GM19467 (cell line): ENCODE data around the gene UNC5CL.
"Not testable (repeated sequence)": the region's sequence is repeated elsewhere in the genome, so short reads cannot be mapped to it uniquely, and the experiment has no call there.

Experiments
- ATAC-seq: cut with Tn5 transposase; IDR thresholded peaks from one replicate; pipeline ENCODE4 v1.9.1; 2021; ENCODE audit warnings: mild to moderate bottlenecking, moderate library complexity; ENCODE audit not compliant: unreplicated experiment

UNC5CL gene

GRCh38 chr6:41040940-41041536 is 2.0 kb upstream of the UNC5CL start:
- no peak for ATAC-seq

GRCh38 chr6:41040101-41040939 is 1.3 kb upstream of the UNC5CL start:
- no peak for ATAC-seq

DNA sequence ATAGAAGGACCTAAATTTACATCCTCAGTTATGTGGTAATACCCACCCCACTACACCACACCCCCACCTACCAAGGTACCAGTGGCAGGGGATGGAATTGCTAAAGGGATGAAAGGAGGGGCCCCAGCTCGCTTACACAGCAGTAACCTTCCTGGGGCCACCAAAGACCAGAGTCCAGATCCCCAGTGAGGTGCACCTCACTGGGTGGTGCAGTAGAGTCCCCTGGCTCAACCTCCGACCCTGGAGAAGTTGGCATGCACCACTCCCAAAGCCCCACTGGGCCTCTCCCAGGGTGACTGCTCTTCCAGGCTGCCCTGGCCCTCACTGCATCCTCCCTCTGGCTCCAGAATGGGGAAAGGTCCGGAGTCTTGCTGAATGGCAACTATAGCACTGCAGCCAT is 816 bp downstream of the UNC5CL start:
- ATAC-seq = no peak

DNA sequence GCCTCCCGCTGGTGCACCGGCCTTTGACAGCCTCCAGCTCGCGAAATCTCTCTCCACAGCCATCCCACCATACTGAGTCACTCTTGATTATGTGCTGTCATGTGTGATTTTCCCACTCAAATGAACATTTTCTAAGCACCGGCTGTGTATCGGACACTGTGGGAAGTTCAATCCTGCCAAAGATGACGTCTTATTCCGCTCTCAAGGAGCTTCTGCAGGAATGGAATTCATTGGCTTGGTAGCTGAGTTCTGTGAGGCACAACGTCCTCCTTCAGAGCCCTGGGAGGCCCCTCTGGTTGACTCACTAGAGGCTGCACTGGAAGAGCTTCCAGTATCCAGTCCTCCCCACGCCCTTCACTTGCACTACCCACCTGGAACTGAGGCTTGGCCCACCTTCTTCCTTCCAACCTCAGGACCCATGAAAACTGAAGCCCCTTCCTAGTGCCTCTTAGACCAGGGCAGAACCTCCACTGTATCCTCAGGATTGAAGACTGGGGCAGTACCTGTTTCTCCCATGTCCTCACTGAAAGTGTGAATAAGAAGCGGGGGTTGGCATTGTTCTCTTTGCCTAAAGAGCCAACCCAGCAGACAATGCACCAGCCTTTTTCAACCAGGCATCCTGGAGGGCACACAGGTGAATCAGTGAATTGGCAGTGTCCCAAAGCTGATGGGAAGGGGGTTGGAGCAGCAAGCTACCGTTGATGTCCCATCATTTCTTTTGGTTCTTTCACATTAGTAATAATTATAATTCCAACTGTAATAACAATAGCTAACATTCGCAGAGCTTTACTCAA is 1.7 kb downstream of the UNC5CL start:
- no peak for ATAC-seq

DNA sequence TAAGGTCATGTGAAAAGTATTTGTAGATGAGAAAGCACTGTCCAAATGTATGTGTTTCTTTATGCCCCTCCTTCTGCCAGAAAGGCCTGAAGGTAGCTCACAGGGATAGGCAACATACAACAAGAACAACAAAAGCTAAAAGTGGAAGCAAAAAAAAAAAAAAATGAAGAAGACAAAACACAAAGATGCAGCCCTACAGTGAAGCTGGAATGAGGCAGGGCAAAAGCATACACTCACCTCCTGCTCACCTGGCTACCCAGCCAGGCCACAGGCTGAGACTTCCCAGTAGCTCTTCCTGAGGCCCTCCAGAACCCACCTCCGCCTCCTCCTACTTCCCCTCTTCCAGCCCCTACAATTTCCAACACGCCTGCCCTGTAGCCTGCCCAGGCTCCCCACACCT is 2.4 kb downstream of the UNC5CL start:
- ATAC-seq = no peak

- ATAC-seq = no peak
Observed at GRCh38 chr6:41036186-41036585, 2.8 kb downstream of the UNC5CL start.

GRCh38 chr6:41033776-41034175 is 5.2 kb downstream of the UNC5CL start:
- no peak for ATAC-seq

DNA sequence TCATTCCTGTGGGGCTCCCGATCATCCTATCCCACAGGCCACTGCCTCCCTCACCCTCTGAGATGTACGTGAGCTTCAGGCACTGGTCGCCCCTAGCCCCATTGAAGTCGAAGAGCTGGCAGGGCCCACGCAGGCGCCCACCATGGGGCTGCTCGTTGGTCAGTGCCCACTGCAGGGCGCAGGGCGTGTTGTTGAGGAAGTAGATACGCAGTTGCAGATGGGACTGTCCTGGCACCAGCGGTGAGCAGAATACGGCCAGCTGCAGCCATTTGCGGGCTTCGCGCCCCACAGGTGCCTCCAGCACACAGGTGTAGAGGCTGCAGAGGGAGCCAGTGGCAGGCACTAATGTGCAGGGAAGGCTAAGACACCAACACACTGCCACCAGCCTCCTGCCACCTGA is 6.2 kb downstream of the UNC5CL start:
- ATAC-seq = no peak

DNA sequence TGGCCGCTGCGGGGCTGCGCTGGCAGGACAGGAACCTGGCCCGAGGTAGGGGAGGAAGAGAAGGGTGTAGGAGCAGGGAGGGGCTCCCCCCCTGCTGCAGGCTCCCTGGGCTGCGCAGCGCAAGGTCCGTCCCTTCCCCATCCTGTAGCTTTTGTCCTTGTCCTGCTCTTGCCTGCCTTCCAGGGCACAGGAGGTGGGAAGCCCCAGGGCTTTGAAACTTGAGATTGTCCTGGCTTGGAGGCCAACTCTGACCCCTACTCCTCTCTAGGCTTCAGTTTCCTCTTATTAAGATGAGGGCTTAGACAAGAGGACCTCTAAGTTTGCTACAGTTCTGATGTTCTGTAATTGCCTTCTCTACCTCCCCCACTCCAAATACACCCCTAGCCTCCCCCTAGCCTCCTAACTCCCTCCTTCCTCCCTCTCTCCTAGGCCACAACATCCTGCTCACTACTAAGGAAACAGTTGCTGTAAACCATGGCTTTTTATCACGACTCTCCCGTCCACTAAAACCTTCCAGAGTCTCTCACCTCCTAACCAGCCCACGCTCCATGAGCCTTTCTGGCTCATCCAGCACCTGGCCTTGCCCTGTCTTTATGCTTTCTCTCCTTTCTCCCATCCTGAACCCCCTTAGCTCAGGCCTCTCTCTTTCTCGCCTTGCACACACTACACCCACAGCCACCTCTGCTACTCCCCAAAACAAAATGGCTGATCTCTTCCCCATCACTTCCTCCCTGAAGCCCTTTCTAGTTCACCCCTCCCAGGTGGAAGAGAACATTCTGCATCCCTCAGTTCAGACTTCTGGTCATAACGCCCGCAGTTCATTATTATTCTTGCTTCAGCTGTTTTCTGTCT is 10.2 kb downstream of the UNC5CL start:
- ATAC-seq = peak; percentile 16

- peak; percentile 81 for ATAC-seq
Observed at GRCh38 chr6:41027799-41028560, 11.0 kb downstream of the UNC5CL start.

DNA sequence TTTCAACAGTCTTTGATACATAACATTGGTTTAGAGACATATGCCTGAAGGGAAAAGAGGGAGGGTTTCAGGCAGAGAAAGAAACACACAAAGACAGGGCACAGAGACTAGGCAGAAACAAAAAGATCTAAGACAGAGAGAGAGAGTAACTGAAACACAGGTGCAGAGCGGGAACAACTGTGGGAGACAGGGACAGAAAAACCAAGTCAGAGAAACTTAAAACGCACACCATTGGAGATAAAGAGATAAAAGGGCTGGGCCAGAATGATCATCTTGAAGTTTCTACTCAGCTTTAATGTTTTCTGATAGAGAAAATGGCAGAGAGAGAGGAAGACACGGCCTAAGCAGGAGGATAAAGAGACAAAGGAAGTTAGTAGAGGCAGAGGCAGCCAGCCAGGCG is 11.8 kb downstream of the UNC5CL start:
- ATAC-seq = no peak

DNA sequence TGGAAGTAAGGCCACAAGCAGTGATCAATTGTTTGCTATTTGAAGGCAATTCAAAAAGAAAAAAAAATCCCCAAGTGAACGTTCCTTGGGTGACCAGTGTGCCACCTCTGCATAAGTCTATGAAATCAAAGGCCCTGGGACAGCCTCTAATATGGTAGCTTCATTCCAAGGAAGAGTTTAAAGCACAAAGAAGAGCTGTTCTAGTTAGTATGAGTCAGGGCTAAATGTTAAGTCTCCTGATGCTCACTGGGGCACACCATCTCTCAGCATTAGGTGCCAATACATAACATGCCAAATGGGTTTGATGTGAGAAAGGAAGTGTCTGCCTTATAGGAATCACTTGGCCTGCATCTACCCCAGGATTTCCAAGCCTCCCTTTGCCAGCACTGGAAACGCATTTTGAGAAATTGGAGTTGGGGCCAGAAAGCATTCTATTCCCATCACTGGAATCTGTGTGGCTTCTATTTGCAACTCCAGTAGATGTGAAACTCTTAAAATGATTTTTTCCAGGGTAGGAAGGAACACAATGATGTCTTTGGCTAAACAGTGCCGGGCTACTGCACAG is 13.0 kb downstream of the UNC5CL start:
- no peak for ATAC-seq

GRCh38 chr6:41023114-41023513 is 15.9 kb downstream of the UNC5CL start:
- no peak for ATAC-seq

DNA sequence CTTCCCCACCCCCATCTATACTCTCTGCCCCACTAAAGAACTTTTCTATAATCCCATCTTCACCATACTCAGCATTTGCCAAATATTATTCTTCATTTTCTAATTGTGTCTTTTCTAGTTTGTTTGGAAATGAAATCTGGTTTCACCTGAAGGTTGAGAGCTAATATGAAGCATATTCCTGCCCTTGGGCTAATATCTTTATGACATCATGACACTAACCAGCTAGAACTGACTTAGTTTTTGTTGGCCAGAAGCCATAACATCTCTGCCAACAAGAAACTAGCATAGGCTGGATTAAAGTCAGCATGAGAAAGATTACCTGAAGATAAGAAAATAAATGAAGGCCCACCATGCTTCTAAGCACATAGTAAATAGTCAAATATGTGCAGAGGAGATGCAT is 16.7 kb downstream of the UNC5CL start:
- no peak for ATAC-seq

DNA sequence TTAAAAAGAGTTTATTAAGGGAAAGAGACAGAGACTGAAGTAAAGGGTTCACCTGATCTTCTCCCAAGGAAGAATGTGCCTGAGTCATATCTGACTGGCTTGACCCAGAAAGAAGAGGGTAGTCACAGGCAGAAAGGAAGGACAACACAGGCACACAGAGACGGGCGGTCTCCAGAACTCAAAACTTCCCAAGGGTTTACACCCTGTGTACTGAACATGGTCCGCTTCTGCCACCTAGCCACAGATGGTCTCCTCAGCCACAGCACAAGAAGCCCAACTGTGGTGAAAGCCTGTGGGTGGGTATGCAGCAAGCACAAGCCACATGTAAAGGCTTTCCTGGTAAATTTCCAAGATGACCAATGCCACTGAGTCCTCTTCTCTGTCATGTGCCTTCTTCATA is 17.2 kb downstream of the UNC5CL start:
- ATAC-seq = no peak

- no peak for ATAC-seq
Observed at GRCh38 chr6:41017663-41018062, 21.4 kb downstream of the UNC5CL start.

- ATAC-seq = not testable (repeated sequence)
Observed at GRCh38 chr6:41015860-41016259, 23.2 kb downstream of the UNC5CL start.

DNA sequence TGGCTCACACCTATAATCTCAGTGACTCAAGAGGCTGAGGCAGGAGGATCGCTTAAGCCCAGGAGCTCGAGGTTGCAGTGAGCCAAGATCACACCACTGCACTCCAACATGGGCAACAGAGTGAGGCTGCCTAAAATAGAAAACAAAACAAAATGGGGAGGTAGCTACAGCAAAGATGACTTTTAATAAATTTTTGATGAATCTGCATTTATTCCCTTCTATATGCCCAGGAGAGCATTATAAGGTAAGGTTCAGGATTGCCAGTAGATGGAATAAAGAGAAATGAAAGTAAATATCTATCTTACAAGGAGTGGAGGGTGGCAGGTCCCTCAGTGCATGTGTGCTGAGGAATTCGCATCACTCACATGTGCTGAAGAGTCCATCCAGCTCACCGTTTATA is 24.2 kb downstream of the UNC5CL start:
- ATAC-seq = no peak

DNA sequence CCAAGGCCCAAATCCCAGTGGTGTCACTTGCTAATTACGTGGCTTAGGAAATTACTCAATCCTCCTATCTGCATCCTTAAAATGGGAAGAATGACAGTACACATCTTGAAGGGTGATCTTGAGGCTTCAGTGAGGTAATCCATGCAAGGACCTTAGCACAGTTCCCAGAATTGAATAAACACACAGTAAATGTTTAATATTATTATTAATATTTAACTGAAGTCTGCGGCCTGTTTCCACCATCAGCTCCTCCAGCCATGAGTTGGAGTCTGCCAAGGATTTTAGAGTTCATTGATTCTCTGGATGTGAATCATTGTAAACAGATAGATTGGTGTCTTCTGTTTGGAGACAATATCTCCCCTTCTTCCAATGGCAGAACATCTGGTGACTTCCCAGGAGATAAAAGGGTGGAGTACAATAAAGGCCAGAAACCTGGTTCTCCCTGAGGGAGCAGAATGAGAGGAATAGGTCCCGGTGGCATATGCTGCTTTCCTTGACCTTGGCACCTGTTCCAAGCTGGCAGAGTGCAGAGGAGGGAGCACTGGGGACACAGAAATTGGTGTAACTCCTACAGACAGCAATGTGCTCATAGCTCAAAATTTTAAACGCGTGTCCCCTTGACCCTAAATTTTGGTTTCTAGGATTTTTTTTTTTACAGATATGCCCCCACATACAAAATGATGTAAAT is 25.4 kb downstream of the UNC5CL start:
- no peak for ATAC-seq
